Left ventricle myocardium inferior (tissue), 1 donor: ENCODE data around the gene TMEM175. TPM values are rescaled to one million over a fixed set of nuclear protein-coding genes. Genes with fewer than 3 reads are reported as not detected.
"Not testable (repeated sequence)": the region's sequence is repeated elsewhere in the genome, so short reads cannot be mapped to it uniquely, and the experiment has no call there.

Experiments
- DNase-seq: peaks from one replicate; pipeline ENCODE4 v3.0.0-alpha.2; 2020
- H3K27ac ChIP-seq: fragments of 200-600 bp; replicated peaks from 2 replicates; pipeline ENCODE4 v1.8.0; 2021
- H3K27me3 ChIP-seq: fragments of 200-600 bp; 2 replicates; pipeline ENCODE4 v1.8.0; 2021; ENCODE audit warnings: low read depth
- H3K36me3 ChIP-seq: fragments of 200-600 bp; 2 replicates; pipeline ENCODE4 v1.8.0; 2021
- H3K4me1 ChIP-seq: fragments of 200-600 bp; 2 replicates; pipeline ENCODE4 v1.8.0; 2021
- H3K4me3 ChIP-seq: fragments of 200-600 bp; 2 replicates; pipeline ENCODE4 v1.8.0; 2021; ENCODE audit warnings: mild to moderate bottlenecking, moderate library complexity
- H3K9me3 ChIP-seq: fragments of 200-600 bp; replicated peaks from 2 replicates; pipeline ENCODE4 v1.8.0; 2021
- CTCF ChIP-seq: fragments of 200-600 bp; IDR thresholded peaks from 2 replicates; pipeline ENCODE4 v1.8.0; 2021; ENCODE audit warnings: antibody characterized with exemption, mild to moderate bottlenecking, borderline replicate concordance
- intact Hi-C: fragments of 100-400 bp; cut with micrococcal nuclease; formaldehyde crosslinking; loops from one replicate; pipeline ENCODE4 v1.11.0; 2022
- total RNA-seq: library from RNA; stranded (reverse); fragmentation: NEBNext Ultra II Directional; extraction: Animal tissue kit (Norgen Biotek cat#: 25700); gene quantifications from one replicate; pipeline ENCODE4 v1.2.1, GENCODE V29; 2021
- donor health status: DM: no; HTN: yes; CAD: no; lungs with severe emphysema.

Gene TMEM175
- total RNA-seq, 1 donor from 2014 or later = 20.3 TPM

GRCh38 chr4:996997-997374, 64.7 kb downstream of the TMEM175 start:
- H3K4me1 ChIP-seq = peaks cover 18% of the 10 kb centered on the region
- no peaks in the 10 kb centered on the region for H3K9me3 ChIP-seq
- intact Hi-C loops = no loop called here
- no peaks in the 10 kb centered on the region for H3K36me3 ChIP-seq
- peak overlapping the region; percentile 61 for H3K4me3 ChIP-seq
- peaks cover 59% of the 10 kb centered on the region for H3K27me3 ChIP-seq
- no peak overlapping the region for H3K27ac ChIP-seq
- no peak for TF ChIP-seq CTCF
- no peak for DNase-seq

GRCh38 chr4:997375-998071, 65.3 kb downstream of the TMEM175 start:
- DNase-seq = no peak
- Histone ChIP-seq H3K36me3 (no peaks in the 10 kb centered on the region), H3K27me3 (peaks cover 65% of the 10 kb centered on the region), H3K9me3 (no peaks in the 10 kb centered on the region), H3K4me3 (peak overlapping the region; percentile 61), H3K4me1 (peaks cover 23% of the 10 kb centered on the region), H3K27ac (no peak overlapping the region)
- intact Hi-C loops = no loop called here
- no peak for TF ChIP-seq CTCF

GRCh38 chr4:998096-998691, 65.9 kb downstream of the TMEM175 start:
- no peak for DNase-seq
- Histone ChIP-seq H3K4me1 (peaks cover 29% of the 10 kb centered on the region), H3K9me3 (no peaks in the 10 kb centered on the region), H3K36me3 (no peaks in the 10 kb centered on the region), H3K27ac (no peak overlapping the region), H3K27me3 (peaks cover 71% of the 10 kb centered on the region), H3K4me3 (peak overlapping the region; percentile 61)
- TF ChIP-seq CTCF = no peak
- intact Hi-C loops = no loop called here

GRCh38 chr4:999240-999863, 67.1 kb downstream of the TMEM175 start:
- peaks cover 37% of the 10 kb centered on the region for H3K4me1 ChIP-seq
- H3K36me3 ChIP-seq, intact Hi-C loops, DNase-seq, H3K9me3 ChIP-seq, H3K27ac ChIP-seq, H3K4me3 ChIP-seq: not testable (repeated sequence)
- H3K27me3 ChIP-seq = peaks cover 83% of the 10 kb centered on the region

GRCh38 chr4:999882-1000425, 67.7 kb downstream of the TMEM175 start:
- intact Hi-C loops = no loop called here
- Histone ChIP-seq H3K36me3 (no peaks in the 10 kb centered on the region), H3K4me3 (no peak overlapping the region), H3K27me3 (peaks cover 89% of the 10 kb centered on the region), H3K4me1 (peaks cover 43% of the 10 kb centered on the region), H3K9me3 (no peaks in the 10 kb centered on the region), H3K27ac (no peak overlapping the region)
- DNase-seq = no peak
- no peak for TF ChIP-seq CTCF
